Activated naive CD4-positive, alpha-beta T cell treated with anti-CD3 and anti-CD28 coated beads, Interleukin-2, amount 50 U/mL, for 24 hours (primary cell): Measurements from ENCODE around the gene NAP1L4.

ENCODE experiments used
- H3K27ac Mint-ChIP-seq: one replicate; pipeline ENCODE4 v1.8.0; 2021; ENCODE audit warnings: mild to moderate bottlenecking, mixed read lengths
- H3K27me3 Mint-ChIP-seq: one replicate; pipeline ENCODE4 v1.8.0; 2021; ENCODE audit warnings: mixed read lengths
- H3K36me3 Mint-ChIP-seq: one replicate; pipeline ENCODE4 v1.8.0; 2021; ENCODE audit warnings: mixed read lengths
- H3K4me1 Mint-ChIP-seq: one replicate; pipeline ENCODE4 v1.8.0; 2021; ENCODE audit warnings: mixed read lengths
- H3K4me3 Mint-ChIP-seq: one replicate; pipeline ENCODE4 v1.8.0; 2021; ENCODE audit warnings: mild to moderate bottlenecking, mixed read lengths
- H3K9me3 Mint-ChIP-seq: one replicate; pipeline ENCODE4 v1.8.0; 2021; ENCODE audit warnings: mixed read lengths

Gene NAP1L4

GRCh38 chr11:3016861-3017260 lies 24.7 kb upstream of the NAP1L4 start:
- H3K36me3 Mint-ChIP-seq = peaks cover 12% of the 10 kb centered on the region
- H3K9me3 Mint-ChIP-seq = no peaks in the 10 kb centered on the region
- H3K4me3 Mint-ChIP-seq = no peak overlapping the region
- H3K27ac Mint-ChIP-seq = no peak overlapping the region
- no peaks in the 10 kb centered on the region for H3K27me3 Mint-ChIP-seq
- H3K4me1 Mint-ChIP-seq = peaks cover 47% of the 10 kb centered on the region

GRCh38 chr11:3015796-3016195 lies 23.7 kb upstream of the NAP1L4 start:
- H3K36me3 Mint-ChIP-seq = peaks cover 10% of the 10 kb centered on the region
- H3K27ac Mint-ChIP-seq = no peak overlapping the region
- H3K9me3 Mint-ChIP-seq = no peaks in the 10 kb centered on the region
- H3K27me3 Mint-ChIP-seq = no peaks in the 10 kb centered on the region
- no peak overlapping the region for H3K4me3 Mint-ChIP-seq
- H3K4me1 Mint-ChIP-seq = peaks cover 43% of the 10 kb centered on the region

- Mint-ChIP-seq H3K27ac (peak overlapping the region; percentile 65), H3K9me3 (no peaks in the 10 kb centered on the region), H3K4me1 (peaks cover 39% of the 10 kb centered on the region), H3K4me3 (peak overlapping the region; percentile 68), H3K27me3 (no peaks in the 10 kb centered on the region), H3K36me3 (peaks cover 10% of the 10 kb centered on the region)
These were observed 22.8 kb upstream of the NAP1L4 start for GRCh38 chr11:3014943-3015342.

- Mint-ChIP-seq H3K27me3 (no peaks in the 10 kb centered on the region), H3K9me3 (no peaks in the 10 kb centered on the region), H3K4me3 (peak overlapping the region; percentile 68), H3K27ac (peak overlapping the region; percentile 65), H3K36me3 (peaks cover 10% of the 10 kb centered on the region), H3K4me1 (peaks cover 39% of the 10 kb centered on the region)
These were observed 22.2 kb upstream of the NAP1L4 start for GRCh38 chr11:3014057-3014938.

- Mint-ChIP-seq H3K4me1 (peaks cover 35% of the 10 kb centered on the region), H3K9me3 (no peaks in the 10 kb centered on the region), H3K27me3 (no peaks in the 10 kb centered on the region), H3K27ac (no peak overlapping the region), H3K4me3 (no peak overlapping the region), H3K36me3 (peaks cover 13% of the 10 kb centered on the region)
These were observed 20.1 kb upstream of the NAP1L4 start for GRCh38 chr11:3011891-3012885.

GRCh38 chr11:3010521-3011275 lies 18.6 kb upstream of the NAP1L4 start:
- H3K4me1 Mint-ChIP-seq = peaks cover 22% of the 10 kb centered on the region
- H3K9me3 Mint-ChIP-seq = no peaks in the 10 kb centered on the region
- peaks cover 13% of the 10 kb centered on the region for H3K36me3 Mint-ChIP-seq
- H3K27ac Mint-ChIP-seq = no peak overlapping the region
- no peaks in the 10 kb centered on the region for H3K27me3 Mint-ChIP-seq
- no peak overlapping the region for H3K4me3 Mint-ChIP-seq

- Mint-ChIP-seq H3K27ac (no peak overlapping the region), H3K27me3 (no peaks in the 10 kb centered on the region), H3K4me3 (no peak overlapping the region), H3K4me1 (peaks cover 15% of the 10 kb centered on the region), H3K9me3 (no peaks in the 10 kb centered on the region), H3K36me3 (peaks cover 11% of the 10 kb centered on the region)
These were observed 17.9 kb upstream of the NAP1L4 start for GRCh38 chr11:3010004-3010403.

GRCh38 chr11:3009481-3009880 lies 17.4 kb upstream of the NAP1L4 start:
- H3K27me3 Mint-ChIP-seq = no peaks in the 10 kb centered on the region
- H3K9me3 Mint-ChIP-seq = no peaks in the 10 kb centered on the region
- no peak overlapping the region for H3K4me3 Mint-ChIP-seq
- H3K4me1 Mint-ChIP-seq = peaks cover 9% of the 10 kb centered on the region
- H3K27ac Mint-ChIP-seq = peak overlapping the region; percentile 27
- peaks cover 11% of the 10 kb centered on the region for H3K36me3 Mint-ChIP-seq

- Mint-ChIP-seq H3K27me3 (no peaks in the 10 kb centered on the region), H3K36me3 (peaks cover 14% of the 10 kb centered on the region), H3K9me3 (no peaks in the 10 kb centered on the region), H3K4me1 (peaks cover 3% of the 10 kb centered on the region), H3K4me3 (no peak overlapping the region), H3K27ac (no peak overlapping the region)
These were observed 16.7 kb upstream of the NAP1L4 start for GRCh38 chr11:3008746-3009336.

- H3K4me3 Mint-ChIP-seq = no peak overlapping the region
- H3K4me1 Mint-ChIP-seq = no peaks in the 10 kb centered on the region
- H3K27me3 Mint-ChIP-seq = no peaks in the 10 kb centered on the region
- no peaks in the 10 kb centered on the region for H3K9me3 Mint-ChIP-seq
- peaks cover 21% of the 10 kb centered on the region for H3K36me3 Mint-ChIP-seq
- no peak overlapping the region for H3K27ac Mint-ChIP-seq
These were observed 15.4 kb upstream of the NAP1L4 start for GRCh38 chr11:3007404-3008010.

- Mint-ChIP-seq H3K36me3 (peaks cover 22% of the 10 kb centered on the region), H3K4me3 (no peak overlapping the region), H3K27me3 (no peaks in the 10 kb centered on the region), H3K4me1 (no peaks in the 10 kb centered on the region), H3K9me3 (no peaks in the 10 kb centered on the region), H3K27ac (no peak overlapping the region)
These were observed 14.6 kb upstream of the NAP1L4 start for GRCh38 chr11:3006505-3007260.

- Mint-ChIP-seq H3K9me3 (no peaks in the 10 kb centered on the region), H3K36me3 (peaks cover 25% of the 10 kb centered on the region), H3K4me3 (no peak overlapping the region), H3K27ac (no peak overlapping the region), H3K4me1 (no peaks in the 10 kb centered on the region), H3K27me3 (no peaks in the 10 kb centered on the region)
These were observed 12.4 kb upstream of the NAP1L4 start for GRCh38 chr11:3004481-3004880.

GRCh38 chr11:3003396-3004231 lies 11.5 kb upstream of the NAP1L4 start:
- H3K27ac Mint-ChIP-seq = no peak overlapping the region
- no peak overlapping the region for H3K4me3 Mint-ChIP-seq

More at GRCh38 chr11:3003396-3004231, 11.5 kb upstream of the NAP1L4 start:
- Mint-ChIP-seq H3K4me1 (no peaks in the 10 kb centered on the region), H3K9me3 (no peaks in the 10 kb centered on the region), H3K27me3 (no peaks in the 10 kb centered on the region), H3K36me3 (peaks cover 23% of the 10 kb centered on the region)
